Heart right ventricle (tissue), 16 donors: ENCODE measurements around the gene RAP1GDS1. TPM values are rescaled to one million over a fixed set of nuclear protein-coding genes. Genes with fewer than 3 reads are reported as not detected.

ENCODE experiments used
- ATAC-seq, 8 donors: fragments of 200-7000 bp; cut with Tn5 transposase; one replicate each; pipeline ENCODE4 v1.9.1; 2020; ENCODE audit warnings: mild to moderate bottlenecking in 8 of 8, moderate library complexity in 8 of 8, moderate number of reproducible peaks in 1 of 8
- DNase-seq, 2 donors: peaks; one replicate each; pipeline ENCODE4 v3.0.0-alpha.2; 2020
- H3K27ac ChIP-seq, 10 donors: fragments of 200-600 bp; sonication (generic) in 2 of 10; one replicate each; pipeline versions ENCODE4 v1.5.0 to v1.8.0; 2020 to 2022; ENCODE audit warnings: mild to moderate bottlenecking in 3 of 10
- H3K27me3 ChIP-seq, 7 donors: fragments of 200-600 bp; one replicate each; pipeline ENCODE4 v1.8.0; 2021 to 2022; ENCODE audit warnings: mild to moderate bottlenecking in 2 of 7
- H3K36me3 ChIP-seq, 9 donors: fragments of 200-600 bp; sonication (generic) in 1 of 9; one replicate each; pipeline versions ENCODE4 v1.5.0 to v1.8.0; 2020 to 2022; ENCODE audit warnings: mild to moderate bottlenecking in 2 of 9
- H3K4me1 ChIP-seq, 9 donors: fragments of 200-600 bp; sonication (generic) in 1 of 9; one replicate each; pipeline versions ENCODE4 v1.5.0 to v1.8.0; 2020 to 2022; ENCODE audit warnings: mild to moderate bottlenecking in 4 of 9
- H3K4me3 ChIP-seq, 10 donors: fragments of 200-600 bp; sonication (generic) in 2 of 10; one replicate each; pipeline versions ENCODE4 v1.5.0 to v1.8.0; 2020 to 2022; ENCODE audit warnings: mild to moderate bottlenecking in 7 of 10, moderate library complexity in 2 of 10
- H3K9me3 ChIP-seq, 11 donors: fragments of 200-600 bp in 10 of 11; sonication (generic) in 2 of 11; one replicate each; pipeline versions ENCODE4 v1.5.0 to v1.8.0; 2013 to 2022; ENCODE audit warnings: mild to moderate bottlenecking in 2 of 11, control low read depth in 1 of 11, moderate library complexity in 1 of 11
- WGBS, 2 donors: extraction: QIAGEN DNeasy Blood & Tissue Kit; methylation state at CpG; one replicate each; pipeline ENCODE4 v1.1.7; 2013; ENCODE audit warnings: inconsistent platforms in 1 of 2; 5-methylcytosine and 5-hydroxymethylcytosine counted together
- intact Hi-C, 10 donors: fragments of 100-400 bp; cut with DNase I; formaldehyde crosslinking; loops; one replicate each; pipeline versions ENCODE4 v1.11.1 to v1.14.2; 2022
- polyA plus RNA-seq, 2 donors: library from polyadenylated mRNA; stranded (reverse); fragments of 200-250 nt; gene quantifications; one replicate each; pipeline ENCODE4 v1.2.3, GENCODE V29; 2013
- total RNA-seq, 10 donors: library from RNA; stranded (reverse); fragmentation: NEBNext Ultra II Directional in 3 of 10; extraction: Animal tissue kit (Norgen Biotek cat#: 25700) in 3 of 10; gene quantifications; one replicate each; pipeline versions ENCODE4 v1.2.1 to v1.2.4, GENCODE V29; 2021 to 2023
- TF ChIP-seq, protein P1 (sequence below), 9 donors: fragments of 200-600 bp; sonication (generic) in 2 of 9; IDR thresholded peaks; one replicate each; pipeline versions ENCODE4 v1.5.0 to v1.8.0; 2021 to 2022; ENCODE audit warnings: antibody characterized with exemption in 9 of 9, mild to moderate bottlenecking in 5 of 9, moderate library complexity in 1 of 9
- donor health status: Arrhythmogenic right ventricular cardiomyopathy.
- donor health status: ischemic (EF 13 %, LVEDD 7.1; RV severe dilation, severe dysfunction).
- donor health status: healthy with polysubstance abuse.
- donor health status: DM: no; HTN: yes; CAD: no.
- donor health status: DM: no; HTN: no; CAD: no.
- donor health status: ischemic (EF 25% LVEDD 6.9; RV normal size, moderate dysfunction).
- donor health status: ischemic (EF 25% LVEDD 5.7; RV mildly dilated, moderate dysfunction).
- donor health status: healthy.
- donor health status: DM: yes; HTN: yes; CAD: no.
- donor health status: Ischemic cardiomyopathy.
- donor health status: ischemic (EF 35%, LVEDD 5.7; RV mildly dilated, moderate dysfunction).
- donor health status: nonischemic (EF 11% LVEDD 7.7; RV severe dilation, severe dysfunction).
- donor health status: DM: yes; HTN: yes; CAD: no.
- donor health status: PGD.
- donor health status: ischemic (EF 29% LVEDD 5.4; RV normal size, mild dysfunction).
- donor health status: nonischemic (EF 23%, LVEDD 6.1; RV moderate dilation, normal function).

RAP1GDS1 gene
- total and polyA plus RNA-seq, 12 donors = 7.0 to 21.3 (median 12.7) TPM

DNA sequence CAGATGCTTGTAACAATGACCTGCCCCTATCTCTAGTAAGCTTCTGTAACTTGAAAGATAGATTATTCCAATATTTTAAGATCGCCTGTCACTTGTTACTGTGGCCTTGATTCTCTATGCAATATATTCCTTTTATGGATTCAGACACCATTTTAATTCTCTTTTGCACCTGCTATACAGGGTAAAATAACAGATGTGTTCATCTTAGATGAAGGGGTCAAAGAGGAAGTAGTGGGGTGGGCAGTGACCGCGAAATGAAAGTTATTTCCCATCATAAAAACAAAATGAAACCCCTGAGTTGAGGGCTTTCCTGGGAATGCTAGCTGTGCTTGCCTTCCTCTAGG, 221.3 kb downstream of the RAP1GDS1 start:
- Histone ChIP-seq H3K4me1 (no peaks in the 10 kb centered on the region), H3K36me3 (no peaks in the 10 kb centered on the region), H3K4me3 (no peak overlapping the region), H3K27ac (no peak overlapping the region), H3K27me3 (no peaks in the 10 kb centered on the region), H3K9me3 (no peaks in the 10 kb centered on the region)
- ATAC-seq (no peak), DNase-seq (no peak)
- 84 to 86% methylated on average over 3 of the region's 3 CpGs for WGBS, 2 donors
- TF ChIP-seq, protein P1, sequence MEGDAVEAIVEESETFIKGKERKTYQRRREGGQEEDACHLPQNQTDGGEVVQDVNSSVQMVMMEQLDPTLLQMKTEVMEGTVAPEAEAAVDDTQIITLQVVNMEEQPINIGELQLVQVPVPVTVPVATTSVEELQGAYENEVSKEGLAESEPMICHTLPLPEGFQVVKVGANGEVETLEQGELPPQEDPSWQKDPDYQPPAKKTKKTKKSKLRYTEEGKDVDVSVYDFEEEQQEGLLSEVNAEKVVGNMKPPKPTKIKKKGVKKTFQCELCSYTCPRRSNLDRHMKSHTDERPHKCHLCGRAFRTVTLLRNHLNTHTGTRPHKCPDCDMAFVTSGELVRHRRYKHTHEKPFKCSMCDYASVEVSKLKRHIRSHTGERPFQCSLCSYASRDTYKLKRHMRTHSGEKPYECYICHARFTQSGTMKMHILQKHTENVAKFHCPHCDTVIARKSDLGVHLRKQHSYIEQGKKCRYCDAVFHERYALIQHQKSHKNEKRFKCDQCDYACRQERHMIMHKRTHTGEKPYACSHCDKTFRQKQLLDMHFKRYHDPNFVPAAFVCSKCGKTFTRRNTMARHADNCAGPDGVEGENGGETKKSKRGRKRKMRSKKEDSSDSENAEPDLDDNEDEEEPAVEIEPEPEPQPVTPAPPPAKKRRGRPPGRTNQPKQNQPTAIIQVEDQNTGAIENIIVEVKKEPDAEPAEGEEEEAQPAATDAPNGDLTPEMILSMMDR (IDR thresholded peaks at IDR 0.05) = no peak
- intact Hi-C loops = no loop called here

DNA sequence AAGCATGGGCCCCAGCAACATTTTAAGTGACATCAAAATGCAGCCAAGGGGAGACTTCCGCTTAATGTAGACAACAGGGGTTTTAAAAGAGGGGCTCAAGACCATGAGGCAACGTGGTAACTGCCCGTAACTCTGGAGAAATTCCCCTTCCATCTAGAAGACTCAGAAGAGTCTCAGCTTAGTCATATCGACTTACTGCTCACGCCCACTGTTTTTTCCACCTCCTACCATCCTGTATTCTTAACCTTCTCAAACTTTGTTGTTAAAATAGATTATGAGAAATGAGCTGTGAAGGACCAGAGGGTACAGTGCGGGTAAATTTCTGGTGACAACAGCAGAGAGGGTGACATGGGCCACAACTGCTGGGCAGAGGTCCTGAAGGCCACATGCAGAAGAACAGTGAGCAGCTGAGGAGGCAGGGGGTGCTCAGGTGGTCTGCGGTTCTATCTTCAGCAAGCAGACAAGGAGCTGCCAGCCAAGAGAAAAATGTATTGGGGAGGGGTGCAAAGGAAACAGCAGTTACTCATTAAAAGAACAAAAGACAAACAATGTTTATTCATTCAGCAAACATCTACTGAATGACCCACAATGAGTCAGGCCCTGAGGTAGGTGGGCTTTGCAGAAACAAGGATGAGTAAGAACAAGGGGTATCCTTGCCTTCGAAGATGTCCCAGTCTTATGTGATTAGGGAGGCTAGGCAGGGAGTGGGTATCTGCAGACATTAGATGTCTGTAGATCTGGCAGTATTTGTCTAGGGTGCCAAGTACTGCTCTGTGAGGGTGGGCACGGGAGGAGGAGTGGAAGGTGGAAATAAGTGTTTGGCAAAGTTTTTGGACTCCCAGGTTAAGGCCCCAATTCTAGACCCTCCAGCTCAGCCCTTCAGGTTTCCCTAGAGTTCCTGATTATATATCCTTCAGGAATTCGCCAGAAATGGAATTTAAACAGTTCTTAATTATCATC, 221.9 kb downstream of the RAP1GDS1 start:
- TF ChIP-seq, protein P1 (IDR thresholded peaks at IDR 0.05) = no peak
- no peak for ATAC-seq
- no peaks in the 10 kb centered on the region for H3K4me1 ChIP-seq
- intact Hi-C loops = no loop called here
- no peaks in the 10 kb centered on the region for H3K27me3 ChIP-seq
- no peak overlapping the region for H3K4me3 ChIP-seq
- no peaks in the 10 kb centered on the region for H3K36me3 ChIP-seq
- H3K27ac ChIP-seq = no peak overlapping the region
- no peak for DNase-seq
- no peaks in the 10 kb centered on the region for H3K9me3 ChIP-seq
- WGBS, 2 donors = 93 to 95% methylated on average over 10 of the region's 10 CpGs

DNA sequence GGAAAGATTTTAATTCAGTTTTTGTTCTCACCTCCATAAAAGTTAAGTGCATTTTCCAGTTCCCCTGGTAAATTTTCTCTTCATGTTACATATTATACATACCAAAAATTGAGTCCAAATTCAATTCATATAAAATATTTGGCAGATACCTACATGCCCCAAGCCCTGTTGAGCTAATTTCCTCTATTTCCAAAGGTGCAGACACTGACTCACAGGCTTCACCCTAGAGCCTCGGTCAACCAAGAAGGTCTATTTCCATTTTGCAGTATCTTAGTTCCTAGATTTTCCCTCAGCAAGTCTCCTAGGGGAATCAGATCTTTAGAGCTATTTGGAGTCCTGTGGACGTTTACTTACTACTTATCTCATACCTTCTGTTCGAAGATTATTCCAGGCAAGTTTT, 222.8 kb downstream of the RAP1GDS1 start:
- H3K27me3 ChIP-seq = no peaks in the 10 kb centered on the region
- H3K9me3 ChIP-seq = no peaks in the 10 kb centered on the region
- no peak overlapping the region for H3K27ac ChIP-seq
- no peaks in the 10 kb centered on the region for H3K36me3 ChIP-seq
- H3K4me1 ChIP-seq = no peaks in the 10 kb centered on the region
- 72 to 78% methylated on average over 3 of the region's 3 CpGs for WGBS, 2 donors
- ATAC-seq = no peak
- intact Hi-C loops = no loop called here
- H3K4me3 ChIP-seq = no peak overlapping the region
- TF ChIP-seq, protein P1 (IDR thresholded peaks at IDR 0.05) = no peak
- DNase-seq = no peak

DNA sequence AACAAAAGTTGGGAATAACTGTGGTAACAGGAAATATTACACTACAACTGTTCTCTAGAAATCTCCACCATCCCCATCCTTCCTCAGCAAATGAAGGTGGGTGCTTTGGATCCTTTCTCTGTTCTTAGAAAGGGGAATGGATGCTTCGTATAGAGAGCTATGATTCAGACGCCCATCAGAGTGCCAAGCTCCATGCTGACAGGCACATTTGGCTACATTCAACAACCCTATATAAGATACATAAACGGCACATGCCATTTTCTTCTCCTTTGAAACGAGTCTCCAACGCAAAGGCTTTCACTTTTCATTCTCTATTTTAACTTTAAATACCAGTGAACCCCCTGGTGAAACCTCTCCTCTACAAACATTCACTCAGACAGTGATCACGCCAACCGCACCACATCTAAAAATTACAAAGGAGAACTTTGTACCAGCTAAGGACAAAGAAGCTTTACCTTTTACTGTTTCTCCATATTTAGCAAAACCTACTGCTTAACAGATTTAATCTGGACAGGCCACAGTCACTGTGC, 224.7 kb downstream of the RAP1GDS1 start:
- Histone ChIP-seq H3K9me3 (no peaks in the 10 kb centered on the region), H3K27me3 (no peaks in the 10 kb centered on the region), H3K27ac (no peak overlapping the region), H3K36me3 (no peaks in the 10 kb centered on the region), H3K4me1 (no peaks in the 10 kb centered on the region), H3K4me3 (no peak overlapping the region)
- DNase-seq = no peak
- 94 to 96% methylated on average over 7 of the region's 7 CpGs for whole genome bisulfite sequencing, 2 donors
- TF ChIP-seq, protein P1 (IDR thresholded peaks at IDR 0.05) = no peak
- no peak for ATAC-seq
- intact Hi-C loops = no loop called here
